ENCODE results near the gene COX7A2L. TPM values are rescaled to one million over a fixed set of nuclear protein-coding genes. Genes with fewer than 3 reads are reported as not detected.

Gene COX7A2L
- polyA plus RNA-seq, 1 donor (not counting 4 experiments of a cell fraction or from before 2014, with no cell fraction given), result 172 TPM

- H3K27ac ChIP-seq (ENCODE audit: control insufficient read depth, insufficient read depth, low read length), result no peak overlapping the region
- H3K9me3 ChIP-seq (ENCODE audit: control insufficient read depth, low read depth, low read length), result no peaks in the 10 kb centered on the region
- TF ChIP-seq, protein P1, sequence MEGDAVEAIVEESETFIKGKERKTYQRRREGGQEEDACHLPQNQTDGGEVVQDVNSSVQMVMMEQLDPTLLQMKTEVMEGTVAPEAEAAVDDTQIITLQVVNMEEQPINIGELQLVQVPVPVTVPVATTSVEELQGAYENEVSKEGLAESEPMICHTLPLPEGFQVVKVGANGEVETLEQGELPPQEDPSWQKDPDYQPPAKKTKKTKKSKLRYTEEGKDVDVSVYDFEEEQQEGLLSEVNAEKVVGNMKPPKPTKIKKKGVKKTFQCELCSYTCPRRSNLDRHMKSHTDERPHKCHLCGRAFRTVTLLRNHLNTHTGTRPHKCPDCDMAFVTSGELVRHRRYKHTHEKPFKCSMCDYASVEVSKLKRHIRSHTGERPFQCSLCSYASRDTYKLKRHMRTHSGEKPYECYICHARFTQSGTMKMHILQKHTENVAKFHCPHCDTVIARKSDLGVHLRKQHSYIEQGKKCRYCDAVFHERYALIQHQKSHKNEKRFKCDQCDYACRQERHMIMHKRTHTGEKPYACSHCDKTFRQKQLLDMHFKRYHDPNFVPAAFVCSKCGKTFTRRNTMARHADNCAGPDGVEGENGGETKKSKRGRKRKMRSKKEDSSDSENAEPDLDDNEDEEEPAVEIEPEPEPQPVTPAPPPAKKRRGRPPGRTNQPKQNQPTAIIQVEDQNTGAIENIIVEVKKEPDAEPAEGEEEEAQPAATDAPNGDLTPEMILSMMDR (optimal IDR thresholded peaks at IDR 0.05 in 1 of 3, IDR thresholded peaks at IDR 0.05 in 1 of 3, conservative IDR thresholded peaks at IDR 0.05 in 1 of 3; ENCODE audit: extremely low read depth in 1 of 3, insufficient read depth in 2 of 3, low read length in 3 of 3), result no peak
- dilution Hi-C loops (cut with MboI; ENCODE audit: extremely low pct_ligation_motif_present, low sequenced_read_pairs), result no loop called here
- H3K9ac ChIP-seq (ENCODE audit: control insufficient read depth, extremely low read depth, insufficient read depth, low read length), result no peak overlapping the region
- no peaks in the 10 kb centered on the region for H3K4me1 ChIP-seq (ENCODE audit: control insufficient read depth, extremely low read depth, insufficient read depth, low read length)
- H2AFZ ChIP-seq (ENCODE audit: control insufficient read depth, low read length), result no peak overlapping the region
- no peak overlapping the region for H3K4me3 ChIP-seq (ENCODE audit: control insufficient read depth in 2 of 3, extremely low read depth in 1 of 3, insufficient read depth in 2 of 3, low read depth in 1 of 3, low read length in 3 of 3)
- no peaks in the 10 kb centered on the region for H4K20me1 ChIP-seq (ENCODE audit: control insufficient read depth, extremely low read depth, insufficient read depth, low read length)
- H3K36me3 ChIP-seq (ENCODE audit: control insufficient read depth in 2 of 2, extremely low read depth in 1 of 2, insufficient read depth in 2 of 2, low read length in 2 of 2), result peaks cover 0 to 2% of the 10 kb centered on the region in 2 experiments
- FAIRE-seq (no peak), DNase-seq (ENCODE audit: low read depth, low spot score) (no peak)
- no peaks in the 10 kb centered on the region for H3K9me1 ChIP-seq (ENCODE audit: control insufficient read depth, extremely low read depth, insufficient read depth, low read length)
- no peaks in the 10 kb centered on the region for H3K27me3 ChIP-seq (ENCODE audit: control insufficient read depth, extremely low read depth, insufficient read depth, low read length)
- H3K4me2 ChIP-seq (ENCODE audit: control insufficient read depth, extremely low read depth, insufficient read depth, low read depth, low read length), result no peak overlapping the region
- H3K79me2 ChIP-seq (ENCODE audit: control insufficient read depth, insufficient read depth, low read length), result no peaks in the 10 kb centered on the region
Measured at GRCh38 chr2:42303252-42303651, 57.8 kb downstream of the COX7A2L start.

GRCh38 chr2:42300527-42300926 is 60.5 kb downstream of the COX7A2L start:
- no peak for FAIRE-seq
- H3K9ac ChIP-seq (ENCODE audit: control insufficient read depth, extremely low read depth, insufficient read depth, low read length), result no peak overlapping the region
- H3K9me3 ChIP-seq (ENCODE audit: control insufficient read depth, low read depth, low read length), result no peaks in the 10 kb centered on the region
- H2AFZ ChIP-seq (ENCODE audit: control insufficient read depth, low read length), result no peak overlapping the region
- H3K79me2 ChIP-seq (ENCODE audit: control insufficient read depth, insufficient read depth, low read length), result no peaks in the 10 kb centered on the region
- H3K27ac ChIP-seq (ENCODE audit: control insufficient read depth, insufficient read depth, low read length), result no peak overlapping the region
- no peak overlapping the region for H3K4me3 ChIP-seq (ENCODE audit: control insufficient read depth in 2 of 3, extremely low read depth in 1 of 3, insufficient read depth in 2 of 3, low read depth in 1 of 3, low read length in 3 of 3)
- H3K4me2 ChIP-seq (ENCODE audit: control insufficient read depth, extremely low read depth, insufficient read depth, low read depth, low read length), result no peak overlapping the region
- no peaks in the 10 kb centered on the region for H4K20me1 ChIP-seq (ENCODE audit: control insufficient read depth, extremely low read depth, insufficient read depth, low read length)
- no peak for DNase-seq (ENCODE audit: low read depth, low spot score)
- no peaks in the 10 kb centered on the region for H3K4me1 ChIP-seq (ENCODE audit: control insufficient read depth, extremely low read depth, insufficient read depth, low read length)
- no peak for TF ChIP-seq EZH2 (IDR thresholded peaks at IDR 0.05; ENCODE audit: low read length)
- TF ChIP-seq, protein P1 (optimal IDR thresholded peaks at IDR 0.05 in 1 of 3, IDR thresholded peaks at IDR 0.05 in 1 of 3, conservative IDR thresholded peaks at IDR 0.05 in 1 of 3; ENCODE audit: extremely low read depth in 1 of 3, insufficient read depth in 2 of 3, low read length in 3 of 3), result no peak
- H3K36me3 ChIP-seq (ENCODE audit: control insufficient read depth in 2 of 2, extremely low read depth in 1 of 2, insufficient read depth in 2 of 2, low read length in 2 of 2), result peaks cover 0 to 4% of the 10 kb centered on the region in 2 experiments
- dilution Hi-C loops (cut with MboI; ENCODE audit: extremely low pct_ligation_motif_present, low sequenced_read_pairs), result no loop called here
- no peaks in the 10 kb centered on the region for H3K27me3 ChIP-seq (ENCODE audit: control insufficient read depth, extremely low read depth, insufficient read depth, low read length)
- no peaks in the 10 kb centered on the region for H3K9me1 ChIP-seq (ENCODE audit: control insufficient read depth, extremely low read depth, insufficient read depth, low read length)

Other genes starting within 250 kb of the COX7A2L start
- gene EML4, start 191.9 kb downstream of the COX7A2L start, polyA plus RNA-seq, result 23.6 to 36.4 TPM (median 30.2 TPM) in 3 replicates
- not detected in 3 replicates for gene KCNG3, start 132.8 kb upstream of the COX7A2L start, polyA plus RNA-seq
- 24.3 to 34.3 TPM (median 29.4 TPM) in 3 replicates for gene MTA3, start 207.4 kb upstream of the COX7A2L start, polyA plus RNA-seq

Measured in keratinocyte (primary cell).